SU-DHL-6 (cell line): ENCODE results near the gene MAEL.
A peak's percentile ranks its signal among the peaks of the same experiment; 100 is the strongest.

Experiments
- H2AFZ ChIP-seq: fragments of 200-600 bp; sonication (generic); 2 replicates; pipeline ENCODE4 v1.6.1; 2014; ENCODE audit warnings: low read depth, mild to moderate bottlenecking, moderate library complexity, mixed read lengths, antibody characterized with exemption, low read length; ENCODE audit not compliant: severe bottlenecking
- H3F3A ChIP-seq: fragments of 200-600 bp; shearing (Covaris generic); 2 replicates; pipeline ENCODE4 v1.6.0; 2016; ENCODE audit warnings: antibody characterized with exemption, mild to moderate bottlenecking; ENCODE audit not compliant: insufficient read depth
- H3K27ac ChIP-seq: fragments of 200-600 bp; sonication (generic); 2 replicates; pipeline ENCODE4 v1.5.1; 2016; ENCODE audit warnings: low read depth, mild to moderate bottlenecking, low read length, moderate library complexity, mixed read lengths
- H3K27me3 ChIP-seq: fragments of 200-600 bp; sonication (generic), shearing (Covaris generic); 2 replicates; pipeline ENCODE4 v1.6.0; 2014; ENCODE audit warnings: mild to moderate bottlenecking, low read length
- H3K36me3 ChIP-seq: fragments of 200-600 bp; sonication (generic); 2 replicates; pipeline ENCODE4 v1.6.1; 2014; ENCODE audit warnings: mild to moderate bottlenecking, low read length, mixed read lengths
- H3K4me2 ChIP-seq: fragments of 300-600, 200-600 bp; shearing (Covaris generic), sonication (generic); 2 replicates; pipeline ENCODE4 v1.6.0; 2014; ENCODE audit warnings: low read length, low read depth, mild to moderate bottlenecking; ENCODE audit not compliant: poor library complexity, severe bottlenecking
- H3K4me3 ChIP-seq: fragments of 200-600 bp; sonication (generic); 2 replicates; pipeline ENCODE4 v1.5.1; 2014; ENCODE audit warnings: antibody characterized with exemption, low read length, mild to moderate bottlenecking, mixed read lengths; ENCODE audit not compliant: insufficient read depth, poor library complexity, severe bottlenecking
- H3K79me2 ChIP-seq: fragments of 200-600 bp; sonication (generic); 2 replicates; pipeline ENCODE4 v1.6.1; 2014; ENCODE audit warnings: mild to moderate bottlenecking, low read length, moderate library complexity; ENCODE audit not compliant: insufficient read depth
- H3K9ac ChIP-seq: fragments of 200-600 bp; sonication (generic); 2 replicates; pipeline ENCODE4 v1.7.0; 2014; ENCODE audit warnings: mild to moderate bottlenecking, low read length
- H3K9me2 ChIP-seq: fragments of 200-600 bp; sonication (generic); replicated peaks from 2 replicates; pipeline ENCODE4 v1.6.1; 2014; ENCODE audit warnings: low read length; ENCODE audit not compliant: insufficient read depth
- H3K9me3 ChIP-seq: fragments of 200-600 bp; sonication (generic); 2 replicates; pipeline ENCODE4 v1.6.1; 2014; ENCODE audit warnings: low read length, mixed read lengths; ENCODE audit not compliant: insufficient read depth
- H4K20me1 ChIP-seq: fragments of 200-600 bp; sonication (generic); 2 replicates; pipeline ENCODE4 v1.6.1; 2014; ENCODE audit warnings: low read depth, mild to moderate bottlenecking, antibody characterized with exemption, low read length, moderate library complexity, mixed read lengths
- EZH2phosphoT487 ChIP-seq: fragments of 200-600 bp; sonication (generic), shearing (Covaris generic); conservative IDR thresholded peaks from 2 replicates; pipeline ENCODE4 v1.6.1; 2018; ENCODE audit warnings: mild to moderate bottlenecking, antibody characterized with exemption, low read length, moderate library complexity, mixed read lengths
- TF ChIP-seq, protein P1 (sequence below): fragments of 200-600 bp; sonication (generic); IDR thresholded peaks from one replicate; pipeline ENCODE4 v1.5.1; 2017; ENCODE audit warnings: antibody characterized with exemption, mild to moderate bottlenecking, low read length, moderate library complexity; ENCODE audit not compliant: insufficient read depth, poor library complexity, severe bottlenecking

MAEL gene

DNA sequence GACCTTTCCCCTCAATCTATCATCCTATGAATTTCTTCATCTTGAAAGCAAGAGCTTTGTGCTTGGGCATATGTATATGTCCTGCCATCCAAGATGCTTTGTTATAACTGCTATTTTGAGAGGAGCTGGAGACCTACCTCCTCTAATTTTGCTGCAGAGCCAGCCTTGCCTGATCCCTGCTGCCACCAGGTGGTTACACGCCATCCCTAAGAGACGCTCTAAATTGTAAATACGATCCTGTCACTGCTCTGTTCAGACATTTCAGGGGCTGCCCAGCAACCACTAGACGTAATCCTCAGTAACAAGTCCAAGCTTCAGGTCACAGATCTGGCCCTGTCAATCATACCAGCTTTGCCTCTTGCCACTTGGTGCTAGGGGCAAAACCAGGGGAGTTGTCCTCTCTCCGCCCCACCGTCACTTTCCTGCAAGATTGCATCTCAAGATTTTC is 68.2 kb downstream of the MAEL start:
- Histone ChIP-seq H4K20me1 (no peaks in the 10 kb centered on the region), H2AFZ (no peak overlapping the region), H3K36me3 (no peaks in the 10 kb centered on the region), H3F3A (no peaks in the 10 kb centered on the region), H3K9me2 (no peaks in the 10 kb centered on the region), H3K4me3 (no peak overlapping the region), H3K9ac (no peak overlapping the region), H3K27ac (no peak overlapping the region), H3K27me3 (no peaks in the 10 kb centered on the region), H3K79me2 (no peaks in the 10 kb centered on the region), H3K4me2 (no peak overlapping the region), H3K9me3 (no peaks in the 10 kb centered on the region)
- TF ChIP-seq, protein P1, sequence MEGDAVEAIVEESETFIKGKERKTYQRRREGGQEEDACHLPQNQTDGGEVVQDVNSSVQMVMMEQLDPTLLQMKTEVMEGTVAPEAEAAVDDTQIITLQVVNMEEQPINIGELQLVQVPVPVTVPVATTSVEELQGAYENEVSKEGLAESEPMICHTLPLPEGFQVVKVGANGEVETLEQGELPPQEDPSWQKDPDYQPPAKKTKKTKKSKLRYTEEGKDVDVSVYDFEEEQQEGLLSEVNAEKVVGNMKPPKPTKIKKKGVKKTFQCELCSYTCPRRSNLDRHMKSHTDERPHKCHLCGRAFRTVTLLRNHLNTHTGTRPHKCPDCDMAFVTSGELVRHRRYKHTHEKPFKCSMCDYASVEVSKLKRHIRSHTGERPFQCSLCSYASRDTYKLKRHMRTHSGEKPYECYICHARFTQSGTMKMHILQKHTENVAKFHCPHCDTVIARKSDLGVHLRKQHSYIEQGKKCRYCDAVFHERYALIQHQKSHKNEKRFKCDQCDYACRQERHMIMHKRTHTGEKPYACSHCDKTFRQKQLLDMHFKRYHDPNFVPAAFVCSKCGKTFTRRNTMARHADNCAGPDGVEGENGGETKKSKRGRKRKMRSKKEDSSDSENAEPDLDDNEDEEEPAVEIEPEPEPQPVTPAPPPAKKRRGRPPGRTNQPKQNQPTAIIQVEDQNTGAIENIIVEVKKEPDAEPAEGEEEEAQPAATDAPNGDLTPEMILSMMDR = peak; percentile 17
- TF ChIP-seq EZH2phosphoT487 = no peak

DNA sequence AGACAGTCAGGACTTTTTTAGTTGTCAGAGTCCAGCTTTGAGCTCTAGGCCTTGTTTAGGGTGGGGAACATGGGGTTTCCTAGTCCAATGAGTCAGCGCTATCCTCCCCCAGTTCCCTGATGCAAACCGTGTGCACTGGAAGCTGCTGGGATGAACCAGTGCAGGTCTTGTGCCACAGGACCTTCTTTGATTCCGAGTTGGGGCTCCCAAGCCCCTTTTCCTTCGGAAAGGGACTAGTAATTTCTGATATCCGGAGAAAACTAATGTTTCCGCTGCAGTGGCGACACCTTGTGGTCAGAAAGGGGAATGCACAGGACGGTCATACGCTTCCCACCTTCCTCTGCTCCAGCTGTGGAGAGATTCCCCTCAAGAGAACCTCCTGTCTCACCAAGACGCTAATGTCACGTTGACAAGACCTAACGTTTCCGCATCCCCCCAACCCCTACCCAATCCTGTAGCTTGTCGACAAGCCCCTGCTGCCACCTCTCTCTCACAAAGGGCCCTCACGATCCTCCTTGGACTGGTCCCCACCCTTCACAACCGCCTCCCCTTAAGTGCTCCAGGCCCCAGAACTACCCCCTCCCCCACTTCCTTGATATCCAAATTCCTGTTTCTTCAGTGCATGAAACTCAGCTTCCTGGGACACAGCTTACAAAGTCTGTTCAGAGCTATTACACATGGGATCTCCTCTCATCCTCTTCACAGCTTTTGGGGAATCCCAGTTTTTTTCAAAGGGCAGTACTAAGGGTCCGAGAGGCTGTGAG is 70.1 kb downstream of the MAEL start:
- Histone ChIP-seq H4K20me1 (no peaks in the 10 kb centered on the region), H3K9ac (no peak overlapping the region), H3K79me2 (no peaks in the 10 kb centered on the region), H3K9me3 (no peaks in the 10 kb centered on the region), H3K27ac (no peak overlapping the region), H3F3A (no peaks in the 10 kb centered on the region), H3K4me2 (peak overlapping the region; percentile 6), H2AFZ (peak overlapping the region; percentile 94), H3K36me3 (no peaks in the 10 kb centered on the region), H3K9me2 (no peaks in the 10 kb centered on the region), H3K27me3 (no peaks in the 10 kb centered on the region), H3K4me3 (no peak overlapping the region)
- TF ChIP-seq, protein P1 = peak; percentile 76
- no peak for TF ChIP-seq EZH2phosphoT487

DNA sequence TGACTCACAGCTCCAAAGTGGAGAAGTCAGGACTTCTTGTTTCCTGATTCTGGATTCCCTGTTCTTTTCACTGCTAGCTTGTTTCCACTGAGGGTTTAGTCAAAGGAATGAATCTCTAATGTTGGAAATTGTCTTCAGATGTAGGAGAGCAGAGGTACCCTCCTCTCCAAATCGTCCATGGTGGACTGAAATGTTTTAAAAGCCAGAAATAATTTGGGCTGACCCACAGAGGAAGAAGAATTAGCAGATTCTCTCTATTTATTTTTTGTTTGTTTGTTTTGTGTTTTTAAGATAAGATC is 70.7 kb downstream of the MAEL start:
- Histone ChIP-seq H3K27me3 (no peaks in the 10 kb centered on the region), H3K9me3 (no peaks in the 10 kb centered on the region), H2AFZ (no peak overlapping the region), H3K9ac (no peak overlapping the region), H3K27ac (no peak overlapping the region), H3K4me3 (no peak overlapping the region), H3K36me3 (no peaks in the 10 kb centered on the region), H3K79me2 (no peaks in the 10 kb centered on the region), H4K20me1 (no peaks in the 10 kb centered on the region), H3K9me2 (no peaks in the 10 kb centered on the region), H3F3A (no peaks in the 10 kb centered on the region), H3K4me2 (no peak overlapping the region)
- no peak for TF ChIP-seq EZH2phosphoT487
- TF ChIP-seq, protein P1 = no peak
